Skeletal muscle satellite cell (primary cell): Measurements from ENCODE around the gene ANO7.
"Not testable (repeated sequence)": the region's sequence is repeated elsewhere in the genome, so short reads cannot be mapped to it uniquely, and the experiment has no call there.

Experiments
- H3K27me3 ChIP-seq: 2 replicates; pipeline ENCODE4 v1.7.0; 2013; ENCODE audit warnings: low read length; ENCODE audit not compliant: control insufficient read depth, insufficient read depth
- H3K36me3 ChIP-seq: 2 replicates; pipeline ENCODE4 v1.7.0; 2013; ENCODE audit warnings: mild to moderate bottlenecking, control low read depth, low read length; ENCODE audit not compliant: insufficient read depth
- H3K4me1 ChIP-seq: 2 replicates; pipeline ENCODE4 v1.7.0; 2013; ENCODE audit warnings: low read length; ENCODE audit not compliant: control insufficient read depth, insufficient read depth
- H3K4me2 ChIP-seq: 2 replicates; pipeline ENCODE4 v1.7.0; 2013; ENCODE audit warnings: mild to moderate bottlenecking, low read length
- H3K4me3 ChIP-seq: 2 replicates; pipeline ENCODE4 v1.7.0; 2013; ENCODE audit warnings: low read length
- H3K9ac ChIP-seq: 2 replicates; pipeline ENCODE4 v1.7.0; 2013; ENCODE audit warnings: mild to moderate bottlenecking, low read depth, low read length, moderate library complexity
- H3K9me3 ChIP-seq: replicated peaks from 2 replicates; pipeline ENCODE4 v1.7.0; 2013; ENCODE audit warnings: mild to moderate bottlenecking, control low read depth, low read length

The ANO7 gene

DNA sequence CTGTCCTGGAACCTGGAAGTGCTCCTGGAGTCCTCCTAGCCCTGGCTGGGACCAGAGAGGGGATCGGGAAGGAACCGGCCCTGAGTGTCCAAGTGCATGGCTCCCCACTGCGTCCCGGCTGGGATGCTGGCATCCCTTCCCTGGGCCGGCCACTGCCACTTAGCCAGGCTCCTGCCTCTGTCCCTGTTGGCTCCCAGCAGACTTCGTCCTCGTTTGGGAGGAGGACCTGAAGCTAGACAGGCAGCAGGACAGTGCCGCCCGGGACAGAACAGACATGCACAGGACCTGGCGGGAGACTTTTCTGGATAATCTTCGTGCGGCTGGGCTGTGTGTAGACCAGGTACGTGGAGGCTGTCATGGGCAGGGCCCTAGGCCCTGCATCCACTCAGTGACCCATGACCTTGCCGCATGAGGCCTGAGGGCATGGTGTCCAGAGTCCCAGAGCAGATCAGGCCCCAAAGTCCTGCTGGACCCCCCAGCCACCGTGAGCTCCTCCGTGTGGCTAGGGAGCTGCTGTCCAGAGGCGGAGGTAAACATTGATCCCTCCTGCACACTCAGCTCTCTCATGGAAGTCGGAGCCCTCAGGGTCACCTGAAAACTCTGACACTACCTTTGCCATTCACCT, 7.1 kb downstream of the ANO7 start:
- H3K4me3 ChIP-seq, result no peak overlapping the region

DNA sequence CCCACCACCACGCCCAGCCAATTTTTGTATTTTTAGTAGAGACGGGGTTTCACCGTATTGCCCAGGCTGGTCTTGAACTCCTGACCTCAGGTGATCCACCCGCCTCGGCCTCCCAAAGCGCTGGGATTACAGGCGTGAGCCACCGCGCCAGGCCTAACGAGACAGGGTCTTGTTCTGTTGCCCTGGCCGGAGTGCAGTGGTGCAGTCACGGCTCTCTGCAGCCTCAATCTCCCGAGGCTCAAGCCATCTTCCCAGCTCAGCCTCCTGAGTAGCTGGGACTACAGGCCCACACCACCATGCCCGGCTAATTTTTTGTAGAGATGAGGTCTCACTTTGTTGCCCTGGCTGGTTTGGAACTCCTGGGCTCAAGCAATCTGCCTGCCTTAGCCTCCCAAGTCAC, 8.8 kb downstream of the ANO7 start:
- H3K36me3 ChIP-seq, H3K9me3 ChIP-seq, H3K4me2 ChIP-seq, H3K4me3 ChIP-seq, H3K9ac ChIP-seq, H3K4me1 ChIP-seq: not testable (repeated sequence)
- peaks cover 34% of the 10 kb centered on the region for H3K27me3 ChIP-seq

More for the DNA sequence above, 7.1 kb downstream of the ANO7 start:
- peaks cover 34% of the 10 kb centered on the region for H3K27me3 ChIP-seq
- H3K9me3 ChIP-seq, result no peaks in the 10 kb centered on the region
- H3K9ac ChIP-seq, result no peak overlapping the region
- H3K4me2 ChIP-seq, result no peak overlapping the region
- H3K4me1 ChIP-seq, result no peaks in the 10 kb centered on the region
- H3K36me3 ChIP-seq, result no peaks in the 10 kb centered on the region

DNA sequence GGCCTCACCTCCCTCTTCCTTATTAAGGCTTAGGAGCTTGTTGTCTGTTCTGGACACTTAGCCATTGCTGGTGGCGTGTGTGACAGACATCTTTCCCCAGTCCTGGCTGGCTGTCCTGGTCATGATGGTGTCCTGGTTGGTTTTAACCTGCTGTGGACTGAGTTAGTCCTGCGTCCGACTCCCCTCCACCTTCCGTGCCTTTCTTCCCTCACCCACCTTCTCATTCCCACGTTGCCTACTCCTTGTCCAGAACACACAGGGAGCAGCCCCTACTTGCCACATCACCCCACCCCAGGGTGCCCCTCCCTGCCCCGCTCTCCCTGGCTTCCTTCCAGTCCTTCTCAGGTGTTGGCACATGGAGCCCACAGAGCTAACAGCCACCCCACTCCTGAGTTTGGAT, 9.5 kb downstream of the ANO7 start:
- Histone ChIP-seq H3K4me3 (no peak overlapping the region), H3K4me2 (no peak overlapping the region), H3K4me1 (no peaks in the 10 kb centered on the region), H3K36me3 (no peaks in the 10 kb centered on the region), H3K9me3 (no peaks in the 10 kb centered on the region), H3K27me3 (peaks cover 34% of the 10 kb centered on the region), H3K9ac (no peak overlapping the region)

DNA sequence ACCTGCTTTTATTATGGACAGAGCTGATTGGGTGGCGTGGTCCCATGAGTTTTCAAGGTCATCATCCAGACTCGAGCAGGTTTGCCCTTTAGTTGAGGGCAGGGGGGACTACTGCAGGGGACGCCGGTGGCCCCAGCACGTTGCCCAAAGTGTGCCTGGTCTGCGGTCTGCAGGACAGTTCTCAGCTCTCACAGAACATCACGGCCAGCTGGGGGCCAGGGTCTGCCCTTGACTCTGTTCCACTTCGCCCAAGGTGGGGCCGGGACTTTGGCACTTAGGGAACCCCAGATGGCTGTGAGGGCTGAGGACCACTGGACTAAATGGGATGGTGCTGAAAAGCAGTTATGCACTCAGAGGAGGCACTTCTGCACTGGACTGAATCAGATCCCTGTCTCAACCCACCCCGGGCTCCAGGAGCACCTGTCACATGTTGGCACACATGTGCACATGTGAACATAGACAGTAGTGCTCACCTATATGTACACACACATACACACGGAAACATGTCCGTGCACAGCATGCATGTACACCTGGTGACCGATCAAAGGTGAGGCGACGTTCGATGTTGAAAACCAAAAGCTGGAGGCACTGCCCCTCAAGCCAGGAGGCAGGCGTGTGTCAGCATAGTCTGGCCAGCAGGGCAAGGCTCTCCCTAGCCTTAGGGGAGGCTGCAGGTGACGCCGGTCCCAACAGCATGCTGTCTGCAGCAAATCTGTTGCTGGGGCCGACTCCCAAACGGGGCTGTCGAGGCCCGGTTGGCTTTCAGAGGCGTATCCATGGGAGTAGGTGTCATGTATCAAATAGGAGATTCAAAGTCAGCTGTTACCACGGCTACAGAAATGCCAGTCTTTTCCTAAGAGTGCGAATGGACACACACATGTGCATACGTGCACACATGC, 10.2 kb downstream of the ANO7 start:
- Histone ChIP-seq H3K9me3 (no peaks in the 10 kb centered on the region), H3K9ac (no peak overlapping the region), H3K4me2 (no peak overlapping the region), H3K4me1 (no peaks in the 10 kb centered on the region), H3K4me3 (no peak overlapping the region), H3K27me3 (peaks cover 34% of the 10 kb centered on the region), H3K36me3 (no peaks in the 10 kb centered on the region)

DNA sequence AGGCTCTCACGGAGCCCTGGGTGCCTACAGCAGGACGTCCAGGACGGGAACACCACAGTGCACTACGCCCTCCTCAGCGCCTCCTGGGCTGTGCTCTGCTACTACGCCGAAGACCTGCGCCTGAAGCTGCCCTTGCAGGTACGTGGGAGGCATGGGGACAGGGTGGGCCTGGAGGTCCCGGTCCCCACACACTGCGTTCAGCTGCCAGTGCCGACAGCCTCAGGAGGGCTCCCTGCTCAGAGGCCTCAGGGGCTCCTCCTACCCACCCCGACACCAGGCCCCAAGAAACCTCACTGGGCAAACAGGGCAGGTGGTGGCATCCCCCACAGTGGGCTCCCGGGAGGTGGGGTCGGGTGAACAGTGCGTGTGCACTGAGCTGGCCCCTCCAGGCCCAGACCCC, 10.8 kb downstream of the ANO7 start:
- H3K9ac ChIP-seq, result no peak overlapping the region
- no peaks in the 10 kb centered on the region for H3K4me1 ChIP-seq
- no peak overlapping the region for H3K4me2 ChIP-seq
- H3K27me3 ChIP-seq, result peaks cover 34% of the 10 kb centered on the region
- no peaks in the 10 kb centered on the region for H3K36me3 ChIP-seq
- no peaks in the 10 kb centered on the region for H3K9me3 ChIP-seq
- no peak overlapping the region for H3K4me3 ChIP-seq

DNA sequence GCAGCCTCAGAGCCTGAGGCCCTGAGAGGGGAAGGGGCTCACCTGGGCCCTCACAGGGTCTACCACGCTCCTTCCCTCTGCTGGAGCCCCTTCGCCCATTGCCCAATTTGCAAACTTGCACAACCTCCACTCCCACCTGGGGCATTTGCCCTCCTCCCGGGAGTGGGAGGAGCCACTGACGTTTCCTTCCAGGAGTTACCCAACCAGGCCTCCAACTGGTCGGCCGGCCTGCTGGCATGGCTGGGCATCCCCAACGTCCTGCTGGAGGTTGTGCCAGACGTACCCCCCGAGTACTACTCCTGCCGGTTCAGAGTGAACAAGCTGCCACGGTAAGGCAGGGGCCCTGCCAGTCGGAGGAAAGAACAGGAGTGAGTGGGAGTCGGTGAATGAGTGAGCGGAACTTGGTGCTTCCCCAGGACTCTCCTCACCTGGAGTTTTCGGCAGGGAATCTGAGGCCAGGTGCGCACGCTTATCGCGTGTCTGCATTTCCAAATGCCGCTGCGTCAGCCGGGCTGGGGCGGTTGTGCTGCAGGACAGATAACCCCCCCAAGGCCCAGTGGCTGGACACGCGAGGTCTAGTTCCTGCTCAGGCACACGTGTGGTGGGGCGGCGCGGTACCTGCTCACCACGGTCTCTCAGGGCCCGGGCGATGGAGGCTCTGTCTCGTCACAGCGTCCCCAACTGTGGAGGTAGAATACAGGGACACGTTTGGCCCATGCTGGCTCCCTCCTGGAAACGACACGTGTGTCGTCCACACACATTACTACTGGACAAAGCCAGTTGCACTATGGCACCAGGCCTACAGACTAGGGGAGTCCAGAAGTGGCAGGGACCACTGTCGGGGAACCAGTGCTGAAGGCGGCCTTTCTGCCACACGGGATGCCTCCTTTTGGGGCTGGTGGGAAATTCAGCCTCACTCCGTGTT, 11.7 kb downstream of the ANO7 start:
- Histone ChIP-seq H3K36me3 (no peaks in the 10 kb centered on the region), H3K4me1 (no peaks in the 10 kb centered on the region), H3K27me3 (peaks cover 31% of the 10 kb centered on the region), H3K9me3 (no peaks in the 10 kb centered on the region), H3K4me2 (no peak overlapping the region), H3K4me3 (no peak overlapping the region), H3K9ac (no peak overlapping the region)

- no peaks in the 10 kb centered on the region for H3K9me3 ChIP-seq
- no peak overlapping the region for H3K4me2 ChIP-seq
- peaks cover 25% of the 10 kb centered on the region for H3K27me3 ChIP-seq
- no peak overlapping the region for H3K9ac ChIP-seq
- H3K4me1 ChIP-seq, result no peaks in the 10 kb centered on the region
- H3K4me3 ChIP-seq, result no peak overlapping the region
- no peaks in the 10 kb centered on the region for H3K36me3 ChIP-seq
These were observed 12.4 kb downstream of the ANO7 start for GRCh38 chr2:241200822-241201395.

- H3K9me3 ChIP-seq, result no peaks in the 10 kb centered on the region
- H3K4me1 ChIP-seq, result no peaks in the 10 kb centered on the region
- H3K36me3 ChIP-seq, result no peaks in the 10 kb centered on the region
- H3K27me3 ChIP-seq, result peaks cover 17% of the 10 kb centered on the region
- no peak overlapping the region for H3K9ac ChIP-seq
- H3K4me3 ChIP-seq, result no peak overlapping the region
- H3K4me2 ChIP-seq, result no peak overlapping the region
These were observed 13.2 kb downstream of the ANO7 start for GRCh38 chr2:241201445-241202267.

- Histone ChIP-seq H3K36me3 (no peaks in the 10 kb centered on the region), H3K4me2 (no peak overlapping the region), H3K9me3 (no peaks in the 10 kb centered on the region), H3K9ac (no peak overlapping the region), H3K4me3 (no peak overlapping the region), H3K4me1 (no peaks in the 10 kb centered on the region), H3K27me3 (peaks cover 15% of the 10 kb centered on the region)
These were observed 13.8 kb downstream of the ANO7 start for GRCh38 chr2:241202268-241202585.

DNA sequence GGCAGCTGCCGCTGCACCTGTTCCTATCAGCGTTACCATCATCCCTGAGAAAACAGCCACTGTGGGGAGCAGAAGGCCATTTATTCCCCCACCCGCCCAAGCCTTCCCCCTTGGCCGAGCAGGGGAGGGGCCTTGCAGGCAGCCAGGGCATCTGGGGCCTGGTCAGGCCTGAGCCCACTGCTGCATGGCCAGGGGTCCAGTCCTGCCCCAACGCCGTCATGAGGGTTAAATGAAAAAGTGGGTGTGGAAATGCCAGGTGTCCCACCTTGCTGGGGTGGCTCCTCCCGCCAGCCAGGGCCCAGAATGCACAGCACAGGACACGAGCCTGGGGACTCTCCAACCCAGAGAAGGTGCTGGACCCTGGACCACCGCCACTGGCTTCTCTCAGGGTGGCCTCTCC, 14.2 kb downstream of the ANO7 start:
- no peak overlapping the region for H3K4me3 ChIP-seq
- no peaks in the 10 kb centered on the region for H3K9me3 ChIP-seq
- no peak overlapping the region for H3K9ac ChIP-seq
- H3K27me3 ChIP-seq, result peaks cover 15% of the 10 kb centered on the region
- no peaks in the 10 kb centered on the region for H3K4me1 ChIP-seq
- H3K4me2 ChIP-seq, result no peak overlapping the region
- H3K36me3 ChIP-seq, result no peaks in the 10 kb centered on the region
